Measurements from ENCODE around the gene DNMT3A. TPM values are rescaled to one million over a fixed set of nuclear protein-coding genes. Genes with fewer than 3 reads are reported as not detected.

Gene DNMT3A
- total and polyA plus RNA-seq, 2 experiments from 2014 or later: 47.2 to 80.4 TPM

DNA sequence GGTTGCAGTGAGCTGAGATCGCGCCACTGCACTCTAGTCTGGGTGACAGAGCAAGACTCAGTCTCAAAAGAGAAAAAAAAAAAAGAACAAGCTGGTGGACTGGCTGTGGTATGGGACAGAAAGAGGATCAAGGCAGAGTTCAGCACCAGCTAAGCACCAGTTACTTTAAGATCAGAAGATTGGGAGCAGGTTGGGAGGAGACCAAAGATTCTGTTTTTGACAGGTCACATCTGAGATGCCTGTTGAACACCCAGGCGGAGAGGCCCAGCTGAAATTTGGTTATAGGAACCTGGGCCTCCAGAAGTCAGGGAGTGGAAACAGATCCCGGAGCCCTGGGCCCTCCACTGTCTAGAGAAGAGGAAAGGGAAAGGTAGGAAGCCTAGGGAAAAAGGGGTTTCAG, 120.1 kb downstream of the DNMT3A start:
- H3K27ac ChIP-seq (ENCODE audit: low read depth): no peak overlapping the region
- no peaks in the 10 kb centered on the region for H3K36me3 ChIP-seq (ENCODE audit: insufficient read depth)
- no peak for TF ChIP-seq JUNB (IDR thresholded peaks at IDR 0.05; ENCODE audit: unreplicated experiment)
- no peak for TF ChIP-seq ZNF331 (CRISPR knock-in tag; IDR thresholded peaks at IDR 0.05; ENCODE audit: low read depth)
- TF ChIP-seq POLR2AphosphoS5 (IDR thresholded peaks at IDR 0.05; ENCODE audit: low read depth): no peak
- TF ChIP-seq ETS1 (IDR thresholded peaks at IDR 0.05): no peak
- TF ChIP-seq ZNF462 (CRISPR knock-in tag; IDR thresholded peaks at IDR 0.05): no peak
- no peak for TF ChIP-seq CTCF (conservative IDR thresholded peaks at IDR 0.05; ENCODE audit: low read depth in 2 of 2)
- TF ChIP-seq ZNF114 (CRISPR knock-in tag; IDR thresholded peaks at IDR 0.05): no peak
- TF ChIP-seq REST (IDR thresholded peaks at IDR 0.05; ENCODE audit: unreplicated experiment): no peak
- TF ChIP-seq NANOG (IDR thresholded peaks at IDR 0.05; ENCODE audit: borderline replicate concordance): no peak
- no peak for TF ChIP-seq EZH2phosphoT487 (IDR thresholded peaks at IDR 0.05; ENCODE audit: unreplicated experiment)
- no peak for TF ChIP-seq EZH2 (IDR thresholded peaks at IDR 0.05; ENCODE audit: low read depth, unreplicated experiment)
- no peak for TF ChIP-seq STAT1 (IDR thresholded peaks at IDR 0.05; ENCODE audit: unreplicated experiment)
- TF ChIP-seq CREB1 (CRISPR knock-in tag; IDR thresholded peaks at IDR 0.05; ENCODE audit: low read depth): no peak
- no peak overlapping the region for H3K4me3 ChIP-seq
- no peaks in the 10 kb centered on the region for H3F3A ChIP-seq (replicated peaks; ENCODE audit: low read depth)
- H3K4me2 ChIP-seq: no peak overlapping the region
- H3K4me1 ChIP-seq (ENCODE audit: insufficient read depth): no peaks in the 10 kb centered on the region
- no peak overlapping the region for H2AFZ ChIP-seq
- Mint-ChIP-seq H3K36me3 (ENCODE audit: low read depth) (no peaks in the 10 kb centered on the region), H3K27ac (no peak overlapping the region), H3K4me1 (no peaks in the 10 kb centered on the region; the same call in 2 of the 3 replicates), H3K9me3 (no peaks in the 10 kb centered on the region; the same call in 2 of the 3 replicates), H3K27me3 (ENCODE audit: insufficient read depth, low read depth, poor library complexity) (peaks cover 5% of the 10 kb centered on the region), H3K4me3 (no peak overlapping the region)
- ATAC-seq: no peak
- H3K9me2 ChIP-seq (ENCODE audit: insufficient read depth): no peaks in the 10 kb centered on the region
- no peaks in the 10 kb centered on the region; the same call in 1 of the 2 replicates for H4K20me1 ChIP-seq (replicated peaks; ENCODE audit: insufficient read depth)
- DNase-seq (ENCODE audit: low spot score): no peak
- no peaks in the 10 kb centered on the region for H3K79me2 ChIP-seq (replicated peaks; ENCODE audit: insufficient read depth)
- no peaks in the 10 kb centered on the region for H3K27me3 ChIP-seq (ENCODE audit: insufficient read depth)

Data from GM23338 (cell line).